ENCODE measurements around the gene TST.

Gene TST

DNA sequence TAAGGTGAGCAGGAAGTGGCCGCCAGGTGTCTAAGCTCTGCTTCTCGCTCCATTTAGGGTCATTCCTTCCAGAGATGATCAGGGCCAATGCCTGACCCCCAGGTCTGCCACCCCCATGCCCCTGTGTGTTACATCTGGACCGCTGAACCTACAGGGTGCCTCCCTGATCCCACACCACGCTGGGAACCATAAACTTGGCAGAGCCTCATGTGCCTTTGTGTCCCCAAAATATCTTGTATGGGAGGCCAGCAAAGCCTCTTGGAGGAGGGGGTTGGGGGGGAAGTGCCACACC, 3.7 kb downstream of the TST start:
- Mint-ChIP-seq H3K27me3 (peaks cover 4% of the 10 kb centered on the region), H3K36me3 (ENCODE audit: low read depth) (no peaks in the 10 kb centered on the region), H3K4me3 (no peak overlapping the region), H3K27ac (no peak overlapping the region), H3K4me1 (ENCODE audit: low read depth) (peaks cover 3% of the 10 kb centered on the region), H3K9me3 (no peaks in the 10 kb centered on the region)

DNA sequence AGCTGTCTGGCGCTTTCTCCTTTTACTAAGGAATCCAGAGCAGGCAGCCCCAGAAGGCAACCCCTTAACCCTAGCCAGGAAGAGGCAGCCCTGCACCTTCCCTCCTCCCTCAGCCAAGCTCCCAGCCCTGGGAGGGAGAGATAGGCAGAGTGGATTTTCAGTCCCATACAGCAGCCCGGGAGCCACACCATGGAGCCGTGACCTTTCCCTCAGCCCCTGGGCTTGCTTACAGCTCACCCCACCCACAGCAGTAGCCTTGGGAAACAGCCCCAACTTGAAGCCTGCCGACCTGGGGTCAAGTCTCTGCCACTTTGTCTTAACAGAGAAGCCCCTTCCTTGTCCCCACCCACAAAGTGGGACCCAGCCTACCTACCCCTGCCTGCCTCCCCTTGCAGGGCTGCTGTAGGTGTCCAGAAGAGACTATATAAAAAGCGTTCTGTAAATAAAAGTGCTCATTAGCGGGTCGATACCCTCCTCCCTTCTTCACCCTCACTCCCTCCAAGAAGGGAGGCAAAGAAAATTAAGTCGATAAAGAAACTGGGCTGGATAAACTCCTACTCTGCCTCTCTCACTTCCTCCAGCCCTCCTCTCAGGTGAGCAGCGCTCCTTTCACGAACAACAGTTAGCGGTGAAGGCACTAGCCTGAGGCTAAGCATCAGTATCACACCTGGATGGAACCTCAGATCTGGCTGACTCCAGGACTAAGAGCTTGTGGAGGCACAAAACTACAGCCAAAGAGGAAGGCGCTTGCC, 4.2 kb downstream of the TST start:
- Mint-ChIP-seq H3K27ac (no peak overlapping the region), H3K4me1 (ENCODE audit: low read depth) (no peaks in the 10 kb centered on the region), H3K4me3 (no peak overlapping the region)

GRCh38 chr22:37014415-37014806, 4.8 kb downstream of the TST start:
- H3K27me3 Mint-ChIP-seq: peaks cover 4% of the 10 kb centered on the region
- H3K4me3 Mint-ChIP-seq: no peak overlapping the region
- H3K4me1 Mint-ChIP-seq (ENCODE audit: low read depth): no peaks in the 10 kb centered on the region
- no peaks in the 10 kb centered on the region for H3K36me3 Mint-ChIP-seq (ENCODE audit: low read depth)
- no peaks in the 10 kb centered on the region for H3K9me3 Mint-ChIP-seq
- no peak overlapping the region for H3K27ac Mint-ChIP-seq

More for the DNA sequence above, 4.2 kb downstream of the TST start:
- Mint-ChIP-seq H3K27me3 (peaks cover 4% of the 10 kb centered on the region), H3K9me3 (no peaks in the 10 kb centered on the region), H3K36me3 (ENCODE audit: low read depth) (no peaks in the 10 kb centered on the region)

GRCh38 chr22:37012956-37013355, 6.3 kb downstream of the TST start:
- no peak overlapping the region for H3K4me3 Mint-ChIP-seq
- H3K27me3 Mint-ChIP-seq: no peaks in the 10 kb centered on the region
- H3K4me1 Mint-ChIP-seq (ENCODE audit: low read depth): no peaks in the 10 kb centered on the region
- H3K36me3 Mint-ChIP-seq (ENCODE audit: low read depth): no peaks in the 10 kb centered on the region
- no peaks in the 10 kb centered on the region for H3K9me3 Mint-ChIP-seq
- no peak overlapping the region for H3K27ac Mint-ChIP-seq

- H3K9me3 Mint-ChIP-seq: no peaks in the 10 kb centered on the region
- no peaks in the 10 kb centered on the region for H3K27me3 Mint-ChIP-seq
- H3K27ac Mint-ChIP-seq: no peak overlapping the region
- H3K4me1 Mint-ChIP-seq (ENCODE audit: low read depth): no peaks in the 10 kb centered on the region
- no peak overlapping the region for H3K4me3 Mint-ChIP-seq
- H3K36me3 Mint-ChIP-seq (ENCODE audit: low read depth): no peaks in the 10 kb centered on the region
Measured at GRCh38 chr22:37012262-37012904, 6.9 kb downstream of the TST start.

GRCh38 chr22:37011472-37011871, 7.8 kb downstream of the TST start:
- H3K4me1 Mint-ChIP-seq (ENCODE audit: low read depth): no peaks in the 10 kb centered on the region
- H3K36me3 Mint-ChIP-seq (ENCODE audit: low read depth): no peaks in the 10 kb centered on the region
- H3K4me3 Mint-ChIP-seq: no peak overlapping the region
- peaks cover 6% of the 10 kb centered on the region for H3K27me3 Mint-ChIP-seq
- H3K9me3 Mint-ChIP-seq: no peaks in the 10 kb centered on the region
- no peak overlapping the region for H3K27ac Mint-ChIP-seq

GRCh38 chr22:37010976-37011375, 8.3 kb downstream of the TST start:
- no peak overlapping the region for H3K4me3 Mint-ChIP-seq
- H3K27ac Mint-ChIP-seq: no peak overlapping the region
- H3K27me3 Mint-ChIP-seq: peaks cover 10% of the 10 kb centered on the region
- no peaks in the 10 kb centered on the region for H3K36me3 Mint-ChIP-seq (ENCODE audit: low read depth)
- H3K4me1 Mint-ChIP-seq (ENCODE audit: low read depth): no peaks in the 10 kb centered on the region
- H3K9me3 Mint-ChIP-seq: no peaks in the 10 kb centered on the region

DNA sequence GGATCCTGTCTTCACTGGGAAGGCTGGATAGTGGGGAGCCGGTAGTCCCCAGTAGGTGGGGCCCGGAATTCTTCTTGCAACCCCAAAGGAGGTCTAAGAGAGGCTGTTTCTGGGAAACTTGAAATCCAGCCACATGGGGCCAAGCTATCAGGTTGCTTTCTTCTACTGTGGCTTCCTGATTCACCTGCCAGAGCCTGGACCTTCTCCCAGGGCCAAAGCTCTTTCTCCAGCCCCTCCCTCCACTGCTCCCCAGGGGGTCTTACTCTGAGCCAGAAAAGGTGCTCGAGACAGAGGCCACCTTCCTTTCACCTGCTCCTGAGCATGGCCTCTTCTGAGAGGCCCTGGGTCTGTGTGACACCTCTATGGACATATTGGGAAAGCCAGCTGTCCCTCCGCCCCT, 9.1 kb downstream of the TST start:
- H3K36me3 Mint-ChIP-seq (ENCODE audit: low read depth): no peaks in the 10 kb centered on the region
- peaks cover 13% of the 10 kb centered on the region for H3K27me3 Mint-ChIP-seq

GRCh38 chr22:37009490-37009889, 9.8 kb downstream of the TST start:
- Mint-ChIP-seq H3K4me3 (no peak overlapping the region), H3K4me1 (ENCODE audit: low read depth) (no peaks in the 10 kb centered on the region), H3K36me3 (ENCODE audit: low read depth) (no peaks in the 10 kb centered on the region), H3K9me3 (no peaks in the 10 kb centered on the region), H3K27me3 (peaks cover 13% of the 10 kb centered on the region), H3K27ac (no peak overlapping the region)

More for the DNA sequence above, 9.1 kb downstream of the TST start:
- no peak overlapping the region for H3K4me3 Mint-ChIP-seq
- no peaks in the 10 kb centered on the region for H3K4me1 Mint-ChIP-seq (ENCODE audit: low read depth)
- no peak overlapping the region for H3K27ac Mint-ChIP-seq
- H3K9me3 Mint-ChIP-seq: no peaks in the 10 kb centered on the region

DNA sequence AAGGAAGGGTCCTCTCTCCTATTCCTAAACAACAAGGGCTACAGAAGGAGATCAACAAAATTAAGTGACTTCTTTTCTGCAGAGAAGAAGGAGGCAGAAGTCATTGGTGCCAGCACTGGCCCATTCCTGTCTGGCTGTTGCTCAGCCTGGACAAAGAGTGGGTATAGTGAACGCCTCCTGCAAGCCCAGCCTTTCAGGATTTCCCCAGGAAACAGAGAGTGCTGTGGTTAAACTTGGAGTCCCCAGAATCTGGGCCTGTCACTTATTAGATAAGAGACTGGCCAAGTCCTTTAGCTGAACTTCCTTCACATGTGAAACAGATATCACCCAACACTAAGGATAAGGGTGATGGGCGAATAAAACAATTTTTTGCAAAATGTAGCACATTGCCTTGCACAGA, 10.9 kb downstream of the TST start:
- H3K4me1 Mint-ChIP-seq (ENCODE audit: low read depth): no peaks in the 10 kb centered on the region
- H3K27me3 Mint-ChIP-seq: peaks cover 13% of the 10 kb centered on the region
- no peaks in the 10 kb centered on the region for H3K9me3 Mint-ChIP-seq
- H3K27ac Mint-ChIP-seq: no peak overlapping the region
- no peaks in the 10 kb centered on the region for H3K36me3 Mint-ChIP-seq (ENCODE audit: low read depth)
- H3K4me3 Mint-ChIP-seq: no peak overlapping the region

DNA sequence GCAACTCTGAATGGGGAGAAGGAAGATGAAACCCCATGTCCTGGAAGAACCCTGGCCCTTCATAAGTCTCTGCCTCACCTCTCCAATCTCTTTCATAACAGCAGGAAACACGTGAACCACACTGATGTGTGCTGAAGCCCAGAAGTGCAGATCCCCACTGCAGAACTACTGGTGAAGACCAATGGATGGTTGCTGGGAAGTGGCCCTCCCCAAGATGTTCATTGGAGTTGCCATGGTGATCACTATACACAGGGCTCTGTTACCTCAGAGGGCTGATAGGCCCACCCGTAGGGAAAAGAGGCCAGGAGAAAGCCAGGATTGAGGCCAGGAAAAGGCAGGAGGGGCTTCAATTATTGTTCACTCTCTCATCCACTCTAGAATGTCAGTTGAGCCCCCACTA, 11.6 kb downstream of the TST start:
- H3K36me3 Mint-ChIP-seq (ENCODE audit: low read depth): no peaks in the 10 kb centered on the region
- no peak overlapping the region for H3K27ac Mint-ChIP-seq
- H3K27me3 Mint-ChIP-seq: peaks cover 13% of the 10 kb centered on the region
- no peak overlapping the region for H3K4me3 Mint-ChIP-seq
- no peaks in the 10 kb centered on the region for H3K4me1 Mint-ChIP-seq (ENCODE audit: low read depth)
- H3K9me3 Mint-ChIP-seq: no peaks in the 10 kb centered on the region

- no peak overlapping the region for H3K4me3 Mint-ChIP-seq
- H3K36me3 Mint-ChIP-seq (ENCODE audit: low read depth): no peaks in the 10 kb centered on the region
- no peaks in the 10 kb centered on the region for H3K4me1 Mint-ChIP-seq (ENCODE audit: low read depth)
- no peak overlapping the region for H3K27ac Mint-ChIP-seq
- H3K9me3 Mint-ChIP-seq: no peaks in the 10 kb centered on the region
- peaks cover 13% of the 10 kb centered on the region for H3K27me3 Mint-ChIP-seq
Measured at GRCh38 chr22:37002633-37003032, 16.6 kb downstream of the TST start.

- no peaks in the 10 kb centered on the region for H3K36me3 Mint-ChIP-seq (ENCODE audit: low read depth)
- H3K4me3 Mint-ChIP-seq: no peak overlapping the region
Measured at GRCh38 chr22:37001826-37002225, 17.4 kb downstream of the TST start.

GRCh38 chr22:37000676-37001534, 18.3 kb downstream of the TST start:
- H3K4me3 Mint-ChIP-seq: no peak overlapping the region
- H3K4me1 Mint-ChIP-seq (ENCODE audit: low read depth): no peaks in the 10 kb centered on the region
- no peaks in the 10 kb centered on the region for H3K9me3 Mint-ChIP-seq
- no peak overlapping the region for H3K27ac Mint-ChIP-seq
- H3K27me3 Mint-ChIP-seq: peaks cover 8% of the 10 kb centered on the region
- no peaks in the 10 kb centered on the region for H3K36me3 Mint-ChIP-seq (ENCODE audit: low read depth)

More at GRCh38 chr22:37001826-37002225, 17.4 kb downstream of the TST start:
- Mint-ChIP-seq H3K9me3 (no peaks in the 10 kb centered on the region), H3K27me3 (peaks cover 16% of the 10 kb centered on the region), H3K4me1 (ENCODE audit: low read depth) (no peaks in the 10 kb centered on the region), H3K27ac (no peak overlapping the region)

- Mint-ChIP-seq H3K9me3 (no peaks in the 10 kb centered on the region), H3K4me3 (no peak overlapping the region), H3K4me1 (ENCODE audit: low read depth) (no peaks in the 10 kb centered on the region), H3K36me3 (ENCODE audit: low read depth) (no peaks in the 10 kb centered on the region), H3K27me3 (peaks cover 13% of the 10 kb centered on the region), H3K27ac (no peak overlapping the region)
Measured at GRCh38 chr22:36999463-36999862, 19.8 kb downstream of the TST start.
